Keratinocyte (primary cell): ENCODE measurements around the gene OR51F1. TPM values are rescaled to one million over a fixed set of nuclear protein-coding genes. Genes with fewer than 3 reads are reported as not detected.

Experiments used
- DNase-seq: peaks from one replicate; pipeline ENCODE4 v3.0.0-alpha.2; 2011; ENCODE audit warnings: low read depth, missing footprints, low spot score
- FAIRE-seq: peaks from 2 replicates; lab custom pipeline; 2011; peaks lifted over from hg19 to GRCh38; lab: Jason Lieb, UNC
- H2AFZ ChIP-seq: 2 replicates; pipeline ENCODE4 v1.6.0; 2012; ENCODE audit warnings: low read length, control low read depth, inconsistent platforms; ENCODE audit not compliant: control insufficient read depth
- H3K27ac ChIP-seq: 2 replicates; pipeline ENCODE4 v1.5.1; 2011; ENCODE audit warnings: low read length; ENCODE audit not compliant: control insufficient read depth, insufficient read depth
- H3K27me3 ChIP-seq: 3 replicates; pipeline ENCODE4 v1.6.0; 2011; ENCODE audit warnings: low read length; ENCODE audit not compliant: control insufficient read depth, insufficient read depth; ENCODE audit errors: extremely low read depth
- H3K36me3 ChIP-seq, 2 experiments: 2 replicates in 1 of 2; 3 replicates in 1 of 2; pipeline ENCODE4 v1.5.1; 2011; ENCODE audit warnings: low read length in 2 of 2, mild to moderate bottlenecking in 1 of 2; ENCODE audit not compliant: control insufficient read depth in 2 of 2, insufficient read depth in 2 of 2; ENCODE audit errors: extremely low read depth in 1 of 2
- H3K4me1 ChIP-seq: 3 replicates; pipeline ENCODE4 v1.5.1; 2011; ENCODE audit warnings: low read length; ENCODE audit not compliant: control insufficient read depth, insufficient read depth; ENCODE audit errors: extremely low read depth
- H3K4me2 ChIP-seq: 3 replicates; pipeline ENCODE4 v1.6.0; 2011; ENCODE audit warnings: low read depth, low read length; ENCODE audit not compliant: control insufficient read depth, insufficient read depth; ENCODE audit errors: extremely low read depth
- H3K4me3 ChIP-seq, 3 experiments: fragments of 200-600 bp in 1 of 3; sonication (generic) in 1 of 3; 2 replicates in 2 of 3; 3 replicates in 1 of 3; pipeline ENCODE4 v1.5.1; 2011 to 2016; ENCODE audit warnings: low read length in 3 of 3, mild to moderate bottlenecking in 3 of 3, control low read depth in 2 of 3, inconsistent platforms in 1 of 3, low read depth in 1 of 3, mixed read lengths in 1 of 3, mixed run types in 1 of 3, moderate library complexity in 1 of 3; ENCODE audit not compliant: control insufficient read depth in 2 of 3, insufficient read depth in 2 of 3; ENCODE audit errors: extremely low read depth in 1 of 3
- H3K79me2 ChIP-seq: 2 replicates; pipeline ENCODE4 v1.6.0; 2012; ENCODE audit warnings: low read length; ENCODE audit not compliant: control insufficient read depth, insufficient read depth
- H3K9ac ChIP-seq: 3 replicates; pipeline ENCODE4 v1.6.0; 2011; ENCODE audit warnings: low read length; ENCODE audit not compliant: control insufficient read depth, insufficient read depth; ENCODE audit errors: extremely low read depth
- H3K9me1 ChIP-seq: 3 replicates; pipeline ENCODE4 v1.6.0; 2011; ENCODE audit warnings: low read length; ENCODE audit not compliant: control insufficient read depth, insufficient read depth; ENCODE audit errors: extremely low read depth
- H3K9me3 ChIP-seq: 2 replicates; pipeline ENCODE4 v1.5.1; 2012; ENCODE audit warnings: low read depth, low read length; ENCODE audit not compliant: control insufficient read depth
- H4K20me1 ChIP-seq: 3 replicates; pipeline ENCODE4 v1.6.0; 2011; ENCODE audit warnings: low read length; ENCODE audit not compliant: control insufficient read depth, insufficient read depth; ENCODE audit errors: extremely low read depth
- CTCF ChIP-seq, 3 experiments: IDR thresholded peaks in 1 of 3; conservative IDR thresholded peaks in 1 of 3; optimal IDR thresholded peaks in 1 of 3; 2 replicates in 2 of 3; 3 replicates in 1 of 3; pipeline versions ENCODE3 to v1.5.1; 2011; ENCODE audit warnings: low read length in 3 of 3, mild to moderate bottlenecking in 3 of 3, moderate library complexity in 2 of 3, control low read depth in 1 of 3, inconsistent platforms in 1 of 3; ENCODE audit not compliant: insufficient read depth in 2 of 3; ENCODE audit errors: extremely low read depth in 1 of 3
- EZH2 ChIP-seq: IDR thresholded peaks from one replicate; pipeline ENCODE4 v1.6.1; 2012; ENCODE audit warnings: inconsistent platforms, mild to moderate bottlenecking, low read length, moderate library complexity
- dilution Hi-C: fragments of 300-500 bp; cut with MboI; formaldehyde crosslinking; loops from one replicate; pipeline ENCODE4 v1.7.0; 2020; ENCODE audit warnings: low sequenced_read_pairs; ENCODE audit not compliant: extremely low pct_ligation_motif_present
- polyA plus RNA-seq, 5 experiments: library from polyadenylated mRNA; depleted of rRNA in 3 of 5; stranded (reverse) in 3 of 5; stranded (forward) in 1 of 5; unstranded in 1 of 5; fragments of >200 nt; gene quantifications; 1 replicate in 1 of 5; 2 replicates in 3 of 5; 3 replicates in 1 of 5; pipeline versions ENCODE4 v1.2.1 to v1.2.3, GENCODE V29; 2011 to 2012; ENCODE audit warnings: missing spikeins in 2 of 5, low read depth in 1 of 5, low replicate concordance in 1 of 5

OR51F1 gene
- polyA plus RNA-seq, 1 donor (not counting 4 experiments of a cell fraction or from before 2014, with no cell fraction given), result not detected

GRCh38 chr11:4798427-4799183, 28.9 kb upstream of the OR51F1 start:
- Histone ChIP-seq H3K79me2 (no peaks in the 10 kb centered on the region), H2AFZ (no peak overlapping the region), H3K9me3 (no peaks in the 10 kb centered on the region), H3K4me1 (no peaks in the 10 kb centered on the region), H3K4me3 (no peak overlapping the region), H4K20me1 (no peaks in the 10 kb centered on the region), H3K27ac (no peak overlapping the region), H3K9ac (no peak overlapping the region), H3K36me3 (no peaks in the 10 kb centered on the region), H3K4me2 (no peak overlapping the region), H3K27me3 (no peaks in the 10 kb centered on the region), H3K9me1 (no peaks in the 10 kb centered on the region)
- DNase-seq (no peak), FAIRE-seq (no peak)
- dilution Hi-C loops, result no loop called here
- TF ChIP-seq CTCF (optimal IDR thresholded peaks at IDR 0.05 in 1 of 3, IDR thresholded peaks at IDR 0.05 in 1 of 3, conservative IDR thresholded peaks at IDR 0.05 in 1 of 3; ENCODE audit: extremely low read depth in 1 of 3, insufficient read depth in 2 of 3, low read length in 3 of 3), result no peak
- TF ChIP-seq EZH2, result no peak

- no peaks in the 10 kb centered on the region for H4K20me1 ChIP-seq
- no peaks in the 10 kb centered on the region for H3K9me1 ChIP-seq
- no peak for DNase-seq
- no peak overlapping the region for H3K27ac ChIP-seq
- H3K4me1 ChIP-seq, result no peaks in the 10 kb centered on the region
- H3K36me3 ChIP-seq, result no peaks in the 10 kb centered on the region
- H3K9me3 ChIP-seq, result no peaks in the 10 kb centered on the region
- no peak overlapping the region for H3K9ac ChIP-seq
- no peak for FAIRE-seq
- no peaks in the 10 kb centered on the region for H3K79me2 ChIP-seq
- no peak overlapping the region for H3K4me2 ChIP-seq
- dilution Hi-C loops, result no loop called here
- no peak overlapping the region for H2AFZ ChIP-seq
- no peak for TF ChIP-seq CTCF (optimal IDR thresholded peaks at IDR 0.05 in 1 of 3, IDR thresholded peaks at IDR 0.05 in 1 of 3, conservative IDR thresholded peaks at IDR 0.05 in 1 of 3; ENCODE audit: extremely low read depth in 1 of 3, insufficient read depth in 2 of 3, low read length in 3 of 3)
- no peak for TF ChIP-seq EZH2
- no peak overlapping the region for H3K4me3 ChIP-seq
- H3K27me3 ChIP-seq, result no peaks in the 10 kb centered on the region
These were observed 27.5 kb upstream of the OR51F1 start for GRCh38 chr11:4797206-4797605.
